BLaER1 (cell line): ENCODE data around the gene LMOD1.

Experiments used
- H3K27ac ChIP-seq: shearing (Covaris generic); formaldehyde crosslinking; 2 replicates; pipeline ENCODE4 v1.8.1; 2022
- H3K27me3 ChIP-seq: shearing (Covaris generic); formaldehyde crosslinking; 2 replicates; pipeline ENCODE4 v1.8.1; 2022
- H3K36me3 ChIP-seq: shearing (Covaris generic); formaldehyde crosslinking; 2 replicates; pipeline ENCODE4 v1.8.1; 2022
- H3K4me1 ChIP-seq: shearing (Covaris generic); formaldehyde crosslinking; 2 replicates; pipeline ENCODE4 v1.8.1; 2022
- H3K4me2 ChIP-seq: shearing (Covaris generic); formaldehyde crosslinking; 2 replicates; pipeline ENCODE4 v1.8.1; 2022
- H3K4me3 ChIP-seq: shearing (Covaris generic); formaldehyde crosslinking; 2 replicates; pipeline ENCODE4 v1.8.1; 2022
- H3K9ac ChIP-seq: shearing (Covaris generic); formaldehyde crosslinking; 2 replicates; pipeline ENCODE4 v1.8.1; 2022
- H3K9me3 ChIP-seq: shearing (Covaris generic); formaldehyde crosslinking; 2 replicates; pipeline ENCODE4 v1.8.1; 2022
- H4K20me1 ChIP-seq: shearing (Covaris generic); formaldehyde crosslinking; 2 replicates; pipeline ENCODE4 v1.8.1; 2022
- Cebpa-rat ChIP-seq: shearing (Covaris generic); IDR thresholded peaks from 2 replicates; pipeline ENCODE4 v1.8.1; 2022

LMOD1 gene

GRCh38 chr1:201895120-201895665, 51.2 kb downstream of the LMOD1 start:
- TF ChIP-seq Cebpa-rat = no peak
- H3K9ac ChIP-seq = no peak overlapping the region
- H3K4me1 ChIP-seq = peaks cover 10% of the 10 kb centered on the region
- no peak overlapping the region for H3K4me3 ChIP-seq
- H3K36me3 ChIP-seq = no peaks in the 10 kb centered on the region
- H4K20me1 ChIP-seq = no peaks in the 10 kb centered on the region
- H3K27ac ChIP-seq = no peak overlapping the region
- H3K4me2 ChIP-seq = no peak overlapping the region
- H3K27me3 ChIP-seq = peaks cover 7% of the 10 kb centered on the region; the same call in 1 of the 2 replicates
- no peaks in the 10 kb centered on the region for H3K9me3 ChIP-seq

GRCh38 chr1:201894343-201895119, 51.8 kb downstream of the LMOD1 start:
- Histone ChIP-seq H3K27ac (no peak overlapping the region), H3K4me1 (peaks cover 10% of the 10 kb centered on the region), H3K9me3 (no peaks in the 10 kb centered on the region), H3K4me2 (no peak overlapping the region), H4K20me1 (peaks cover 2% of the 10 kb centered on the region; the same call in 1 of the 2 replicates), H3K27me3 (peaks cover 14% of the 10 kb centered on the region), H3K4me3 (no peak overlapping the region), H3K36me3 (no peaks in the 10 kb centered on the region), H3K9ac (no peak overlapping the region)
- TF ChIP-seq Cebpa-rat = no peak

GRCh38 chr1:201893431-201893830, 52.9 kb downstream of the LMOD1 start:
- no peak overlapping the region for H3K4me2 ChIP-seq
- no peak overlapping the region for H3K9ac ChIP-seq
- no peak overlapping the region for H3K27ac ChIP-seq
- no peaks in the 10 kb centered on the region for H3K36me3 ChIP-seq
- no peak overlapping the region for H3K4me3 ChIP-seq
- H4K20me1 ChIP-seq = peaks cover 6% of the 10 kb centered on the region; the same call in 1 of the 2 replicates
- no peak for TF ChIP-seq Cebpa-rat
- H3K27me3 ChIP-seq = peaks cover 25% of the 10 kb centered on the region
- H3K9me3 ChIP-seq = no peaks in the 10 kb centered on the region
- H3K4me1 ChIP-seq = peaks cover 15% of the 10 kb centered on the region

- Histone ChIP-seq H3K9me3 (no peaks in the 10 kb centered on the region), H3K36me3 (no peaks in the 10 kb centered on the region), H3K27me3 (peaks cover 37% of the 10 kb centered on the region), H3K4me2 (no peak overlapping the region), H3K4me3 (no peak overlapping the region), H4K20me1 (peaks cover 6% of the 10 kb centered on the region; the same call in 1 of the 2 replicates), H3K4me1 (peaks cover 16% of the 10 kb centered on the region), H3K9ac (no peak overlapping the region), H3K27ac (no peak overlapping the region)
- TF ChIP-seq Cebpa-rat = no peak
Observed at GRCh38 chr1:201892211-201892610, 54.1 kb downstream of the LMOD1 start.

GRCh38 chr1:201891451-201892045, 54.8 kb downstream of the LMOD1 start:
- peaks cover 44% of the 10 kb centered on the region for H3K27me3 ChIP-seq
- peaks cover 6% of the 10 kb centered on the region; the same call in 1 of the 2 replicates for H4K20me1 ChIP-seq
- TF ChIP-seq Cebpa-rat = no peak
- no peak overlapping the region for H3K27ac ChIP-seq
- peaks cover 16% of the 10 kb centered on the region for H3K4me1 ChIP-seq
- no peaks in the 10 kb centered on the region for H3K36me3 ChIP-seq
- no peak overlapping the region for H3K4me2 ChIP-seq
- H3K9me3 ChIP-seq = no peaks in the 10 kb centered on the region
- H3K9ac ChIP-seq = no peak overlapping the region
- no peak overlapping the region for H3K4me3 ChIP-seq

- Histone ChIP-seq H4K20me1 (peaks cover 6% of the 10 kb centered on the region; the same call in 1 of the 2 replicates), H3K4me1 (peaks cover 9% of the 10 kb centered on the region), H3K4me3 (no peak overlapping the region), H3K4me2 (no peak overlapping the region), H3K27ac (no peak overlapping the region), H3K9ac (no peak overlapping the region), H3K27me3 (peaks cover 47% of the 10 kb centered on the region), H3K9me3 (no peaks in the 10 kb centered on the region), H3K36me3 (no peaks in the 10 kb centered on the region)
- no peak for TF ChIP-seq Cebpa-rat
Observed at GRCh38 chr1:201890806-201891450, 55.4 kb downstream of the LMOD1 start.

GRCh38 chr1:201890223-201890622, 56.1 kb downstream of the LMOD1 start:
- H3K4me3 ChIP-seq = no peak overlapping the region
- no peak overlapping the region for H3K27ac ChIP-seq
- peaks cover 6% of the 10 kb centered on the region; the same call in 1 of the 2 replicates for H4K20me1 ChIP-seq
- peaks cover 47% of the 10 kb centered on the region for H3K27me3 ChIP-seq
- H3K4me1 ChIP-seq = peaks cover 6% of the 10 kb centered on the region; the same call in 1 of the 2 replicates
- no peak overlapping the region for H3K4me2 ChIP-seq
- no peak overlapping the region for H3K9ac ChIP-seq
- no peaks in the 10 kb centered on the region for H3K36me3 ChIP-seq
- H3K9me3 ChIP-seq = no peaks in the 10 kb centered on the region
- no peak for TF ChIP-seq Cebpa-rat

- no peak overlapping the region for H3K9ac ChIP-seq
- H3K27ac ChIP-seq = no peak overlapping the region
- peak overlapping the region; percentile 54 for H3K4me2 ChIP-seq
Observed at GRCh38 chr1:201889090-201889968, 57.0 kb downstream of the LMOD1 start.

More at GRCh38 chr1:201889090-201889968, 57.0 kb downstream of the LMOD1 start:
- Histone ChIP-seq H3K36me3 (no peaks in the 10 kb centered on the region), H3K9me3 (no peaks in the 10 kb centered on the region), H3K4me3 (peak overlapping the region; percentile 38), H4K20me1 (peaks cover 6% of the 10 kb centered on the region; the same call in 1 of the 2 replicates), H3K27me3 (peaks cover 47% of the 10 kb centered on the region), H3K4me1 (peaks cover 10% of the 10 kb centered on the region)
- TF ChIP-seq Cebpa-rat = no peak
